GM19193 (cell line): ENCODE data around the gene ITPKB.

ENCODE experiments used
- POLR2A ChIP-seq: IDR thresholded peaks from 4 replicates; pipeline ENCODE4 v1.6.1; 2011; ENCODE audit not compliant: insufficient read depth, insufficient read length; ENCODE audit errors: extremely low read depth

The ITPKB gene

GRCh38 chr1:226737819-226738420, 1.2 kb downstream of the ITPKB start:
- no peak for TF ChIP-seq POLR2A

GRCh38 chr1:226736908-226737818, 1.9 kb downstream of the ITPKB start:
- peak; percentile 17 for TF ChIP-seq POLR2A

GRCh38 chr1:226736001-226736907, 2.8 kb downstream of the ITPKB start:
- TF ChIP-seq POLR2A: no peak

GRCh38 chr1:226735576-226735975, 3.5 kb downstream of the ITPKB start:
- TF ChIP-seq POLR2A: no peak

- no peak for TF ChIP-seq POLR2A
These were observed 4.4 kb downstream of the ITPKB start for GRCh38 chr1:226734611-226735153.

GRCh38 chr1:226733876-226734275, 5.2 kb downstream of the ITPKB start:
- TF ChIP-seq POLR2A: no peak

GRCh38 chr1:226733304-226733703, 5.8 kb downstream of the ITPKB start:
- TF ChIP-seq POLR2A: no peak

- TF ChIP-seq POLR2A: no peak
These were observed 6.2 kb downstream of the ITPKB start for GRCh38 chr1:226732856-226733291.

GRCh38 chr1:226731257-226731893, 7.7 kb downstream of the ITPKB start:
- no peak for TF ChIP-seq POLR2A

- no peak for TF ChIP-seq POLR2A
These were observed 8.2 kb downstream of the ITPKB start for GRCh38 chr1:226730836-226731235.

- no peak for TF ChIP-seq POLR2A
These were observed 9.0 kb downstream of the ITPKB start for GRCh38 chr1:226730071-226730470.

- no peak for TF ChIP-seq POLR2A
These were observed 10.6 kb downstream of the ITPKB start for GRCh38 chr1:226728448-226728847.

GRCh38 chr1:226725897-226726267, 13.2 kb downstream of the ITPKB start:
- TF ChIP-seq POLR2A: no peak
